UCSD-AML1 (cell line): ENCODE results near the gene NUP98.

Experiments
- DNase-seq: peaks from one replicate; lab custom pipeline; 2025; ENCODE audit not compliant: unreplicated experiment; lab: John Stamatoyannopoulos, UW

Gene NUP98

GRCh38 chr11:3738723-3739122 lies 58.6 kb downstream of the NUP98 start:
- DNase-seq: no peak

GRCh38 chr11:3738241-3738640 lies 59.1 kb downstream of the NUP98 start:
- DNase-seq: no peak

GRCh38 chr11:3737386-3737933 lies 59.9 kb downstream of the NUP98 start:
- DNase-seq: no peak

GRCh38 chr11:3736816-3737215 lies 60.5 kb downstream of the NUP98 start:
- no peak for DNase-seq

GRCh38 chr11:3735827-3736226 lies 61.5 kb downstream of the NUP98 start:
- DNase-seq: no peak

- DNase-seq: no peak
Measured at GRCh38 chr11:3732671-3733436, 64.5 kb downstream of the NUP98 start.

GRCh38 chr11:3723014-3723708 lies 74.2 kb downstream of the NUP98 start:
- no peak for DNase-seq

- no peak for DNase-seq
Measured at GRCh38 chr11:3722100-3722499, 75.3 kb downstream of the NUP98 start.

GRCh38 chr11:3720997-3721396 lies 76.4 kb downstream of the NUP98 start:
- no peak for DNase-seq

- DNase-seq: no peak
Measured at GRCh38 chr11:3712274-3712673, 85.1 kb downstream of the NUP98 start.

GRCh38 chr11:3710485-3711259 lies 86.7 kb downstream of the NUP98 start:
- no peak for DNase-seq

GRCh38 chr11:3709977-3710376 lies 87.4 kb downstream of the NUP98 start:
- no peak for DNase-seq

- DNase-seq: no peak
Measured at GRCh38 chr11:3707176-3707575, 90.2 kb downstream of the NUP98 start.

GRCh38 chr11:3703383-3703782 lies 94.0 kb downstream of the NUP98 start:
- DNase-seq: no peak

- no peak for DNase-seq
Measured at GRCh38 chr11:3700910-3701309, 96.4 kb downstream of the NUP98 start.

GRCh38 chr11:3700410-3700809 lies 96.9 kb downstream of the NUP98 start:
- no peak for DNase-seq

GRCh38 chr11:3686751-3687150 lies 110.6 kb downstream of the NUP98 start:
- DNase-seq: no peak

- no peak for DNase-seq
Measured at GRCh38 chr11:3685923-3686322, 111.4 kb downstream of the NUP98 start.

GRCh38 chr11:3684819-3685172 lies 112.6 kb downstream of the NUP98 start:
- DNase-seq: no peak

GRCh38 chr11:3684129-3684818 lies 113.1 kb downstream of the NUP98 start:
- DNase-seq: no peak

- DNase-seq: no peak
Measured at GRCh38 chr11:3683039-3683438, 114.3 kb downstream of the NUP98 start.
